Osteoblast (primary cell): Measurements from ENCODE around the gene TRIM66. TPM values are rescaled to one million over a fixed set of nuclear protein-coding genes. Genes with fewer than 3 reads are reported as not detected.

Experiments used
- DNase-seq: peaks from one replicate; pipeline ENCODE4 v3.0.0; 2011; ENCODE audit warnings: low spot score, mixed read lengths; ENCODE audit not compliant: insufficient read length; ENCODE audit errors: missing footprints
- H2AFZ ChIP-seq: 2 replicates; pipeline ENCODE4 v1.6.0; 2011; ENCODE audit warnings: mild to moderate bottlenecking, low read length
- H3K27ac ChIP-seq: 2 replicates; pipeline ENCODE4 v1.5.1; 2011; ENCODE audit warnings: mild to moderate bottlenecking, low read depth, low read length, moderate library complexity
- H3K27me3 ChIP-seq: 2 replicates; pipeline ENCODE4 v1.6.0; 2012; ENCODE audit warnings: mild to moderate bottlenecking, control low read depth, inconsistent platforms, low read length, moderate library complexity; ENCODE audit not compliant: insufficient read depth
- H3K36me3 ChIP-seq: 2 replicates; pipeline ENCODE4 v1.5.1; 2011; ENCODE audit warnings: mild to moderate bottlenecking, low read length, control low read depth, moderate library complexity; ENCODE audit not compliant: insufficient read depth
- H3K4me1 ChIP-seq: 2 replicates; pipeline ENCODE4 v1.5.1; 2011; ENCODE audit warnings: mild to moderate bottlenecking, low read length, control low read depth, moderate library complexity; ENCODE audit not compliant: insufficient read depth
- H3K4me2 ChIP-seq: 2 replicates; pipeline ENCODE4 v1.6.0; 2011; ENCODE audit warnings: mild to moderate bottlenecking, low read length; ENCODE audit not compliant: insufficient read depth
- H3K4me3 ChIP-seq: fragments of 200-600 bp; sonication (generic); 3 replicates; pipeline ENCODE4 v1.5.1; 2012; ENCODE audit warnings: mild to moderate bottlenecking, low read length, inconsistent platforms; ENCODE audit not compliant: insufficient read depth
- H3K79me2 ChIP-seq: 2 replicates; pipeline ENCODE4 v1.6.0; 2012; ENCODE audit warnings: mild to moderate bottlenecking, low read length, control low read depth, inconsistent platforms; ENCODE audit not compliant: insufficient read depth
- H3K9me3 ChIP-seq: 2 replicates; pipeline ENCODE4 v1.5.1; 2011; ENCODE audit warnings: low read depth, low read length, control low read depth
- H4K20me1 ChIP-seq: 2 replicates; pipeline ENCODE4 v1.6.0; 2012; ENCODE audit warnings: mild to moderate bottlenecking, low read length, control low read depth; ENCODE audit not compliant: insufficient read depth
- CTCF ChIP-seq: IDR thresholded peaks from 2 replicates; pipeline ENCODE4 v1.5.1; 2011; ENCODE audit warnings: mild to moderate bottlenecking, low read depth, low read length, moderate library complexity; ENCODE audit errors: extremely low read depth
- total RNA-seq: library from RNA; depleted of rRNA; stranded (reverse); fragments of >200 nt; gene quantifications from 2 replicates; pipeline ENCODE4 v1.2.3, GENCODE V29; 2012

The TRIM66 gene
- total RNA-seq, 1 donor = 9.0 TPM

DNA sequence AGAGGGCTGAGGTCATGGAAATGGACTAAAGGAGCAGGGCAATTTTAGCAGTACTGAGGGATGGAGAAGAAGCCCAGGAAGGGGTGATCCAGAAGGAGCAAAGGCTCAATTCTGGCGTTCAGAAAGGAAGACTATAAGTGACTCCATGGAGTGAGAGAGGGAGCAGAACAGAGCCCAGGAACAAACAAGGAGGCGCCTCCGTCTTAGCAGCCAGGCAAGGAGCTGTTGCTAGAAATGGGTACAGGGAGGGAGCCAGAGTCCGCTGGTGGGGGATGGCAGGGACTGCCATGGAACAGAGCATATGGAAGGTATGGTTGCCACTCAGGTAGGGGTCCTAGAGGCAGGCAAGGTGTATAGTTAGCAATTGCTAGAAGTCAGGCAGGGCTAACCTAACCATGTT lies 68.0 kb downstream of the TRIM66 start:
- no peaks in the 10 kb centered on the region for H3K9me3 ChIP-seq
- TF ChIP-seq CTCF = no peak

DNA sequence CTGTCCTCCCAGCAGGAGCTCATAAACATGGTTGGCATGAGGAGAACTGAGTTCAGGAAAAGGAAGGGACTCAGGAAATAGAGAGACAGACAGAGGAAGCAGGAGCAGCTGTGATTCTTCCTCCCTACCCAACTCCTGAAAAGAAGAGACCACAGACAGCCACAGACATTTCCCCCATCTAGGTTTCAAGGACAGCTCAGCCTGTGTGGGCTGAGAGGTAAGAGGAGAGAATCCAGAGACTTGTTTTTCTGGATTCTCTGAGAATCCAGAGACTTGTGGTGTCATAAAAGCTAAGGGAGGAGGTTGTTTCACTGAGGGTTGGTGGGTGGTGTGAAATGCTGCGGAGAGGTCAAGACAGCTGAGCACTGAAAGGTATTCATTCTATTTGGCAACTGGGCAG lies 69.4 kb downstream of the TRIM66 start:
- no peak for TF ChIP-seq CTCF
- Histone ChIP-seq H3K9me3 (no peaks in the 10 kb centered on the region), H2AFZ (no peak overlapping the region), H4K20me1 (no peaks in the 10 kb centered on the region), H3K4me3 (no peak overlapping the region), H3K27me3 (no peaks in the 10 kb centered on the region), H3K4me2 (no peak overlapping the region), H3K36me3 (peaks cover 6% of the 10 kb centered on the region), H3K79me2 (no peaks in the 10 kb centered on the region), H3K27ac (no peak overlapping the region), H3K4me1 (peaks cover 4% of the 10 kb centered on the region)
- DNase-seq = no peak

More for the DNA sequence above, 68.0 kb downstream of the TRIM66 start:
- no peak overlapping the region for H3K4me2 ChIP-seq
- H3K79me2 ChIP-seq = no peaks in the 10 kb centered on the region
- no peak overlapping the region for H3K27ac ChIP-seq
- H4K20me1 ChIP-seq = no peaks in the 10 kb centered on the region
- no peak for DNase-seq
- H3K4me3 ChIP-seq = no peak overlapping the region
- H3K4me1 ChIP-seq = no peaks in the 10 kb centered on the region
- H2AFZ ChIP-seq = no peak overlapping the region
- no peaks in the 10 kb centered on the region for H3K27me3 ChIP-seq
- peaks cover 6% of the 10 kb centered on the region for H3K36me3 ChIP-seq

DNA sequence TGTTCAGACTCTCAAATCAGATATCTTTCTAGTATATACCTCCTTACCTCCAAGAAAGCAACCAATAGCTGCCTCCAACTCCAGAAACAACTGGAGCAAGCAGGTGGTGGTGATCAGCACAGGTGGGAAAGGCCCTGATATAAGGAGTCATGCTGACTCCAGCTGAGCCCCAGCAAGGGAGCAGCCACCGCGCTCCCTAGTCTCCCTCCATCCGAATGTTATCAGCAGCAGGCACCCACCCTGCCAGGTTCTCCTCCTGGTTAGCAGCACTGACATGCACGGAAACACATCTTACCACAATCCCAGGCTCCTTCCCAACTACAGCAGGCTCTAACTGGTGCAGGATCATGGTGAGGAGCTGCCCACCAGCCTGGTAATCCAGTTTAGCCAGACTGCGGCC lies 69.9 kb downstream of the TRIM66 start:
- peaks cover 6% of the 10 kb centered on the region for H3K36me3 ChIP-seq
- H2AFZ ChIP-seq = no peak overlapping the region
- TF ChIP-seq CTCF = no peak
- DNase-seq = no peak
- H3K9me3 ChIP-seq = no peaks in the 10 kb centered on the region
- no peak overlapping the region for H3K27ac ChIP-seq
- H3K4me2 ChIP-seq = no peak overlapping the region
- no peak overlapping the region for H3K4me3 ChIP-seq
- H3K79me2 ChIP-seq = no peaks in the 10 kb centered on the region
- no peaks in the 10 kb centered on the region for H4K20me1 ChIP-seq
- no peaks in the 10 kb centered on the region for H3K27me3 ChIP-seq
- peaks cover 4% of the 10 kb centered on the region for H3K4me1 ChIP-seq

DNA sequence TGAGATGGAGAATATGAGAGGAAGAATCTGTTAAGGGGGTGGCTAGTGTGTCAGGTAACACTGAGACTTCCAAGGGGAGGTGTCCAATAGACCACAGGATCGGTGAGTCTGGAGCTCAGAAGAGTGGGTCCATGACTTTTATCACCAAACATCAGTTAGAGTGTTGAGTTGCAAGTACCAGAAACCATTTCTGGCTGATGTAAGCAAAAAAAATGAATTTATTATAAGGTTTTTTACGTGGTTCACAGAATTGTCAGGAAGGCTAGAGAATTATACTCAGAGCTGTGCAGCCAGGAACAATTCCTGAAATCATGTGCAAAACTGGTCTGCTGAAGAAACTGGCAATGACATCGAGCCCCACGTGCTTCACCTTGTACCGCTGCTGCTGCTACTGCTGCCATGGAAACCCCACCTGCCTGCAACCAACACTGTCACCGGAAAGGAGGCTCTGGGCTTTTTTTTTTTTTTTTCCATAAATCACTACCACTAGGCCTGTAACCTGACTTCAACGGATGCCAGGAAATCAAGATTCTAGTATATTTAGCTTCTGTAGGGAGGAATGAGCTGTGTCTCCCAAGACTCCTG lies 71.8 kb downstream of the TRIM66 start:
- Histone ChIP-seq H3K9me3 (no peaks in the 10 kb centered on the region), H3K4me3 (no peak overlapping the region), H3K36me3 (no peaks in the 10 kb centered on the region), H3K27me3 (no peaks in the 10 kb centered on the region), H4K20me1 (no peaks in the 10 kb centered on the region), H2AFZ (no peak overlapping the region), H3K4me2 (no peak overlapping the region), H3K79me2 (no peaks in the 10 kb centered on the region), H3K4me1 (peaks cover 4% of the 10 kb centered on the region), H3K27ac (no peak overlapping the region)
- DNase-seq = no peak
- no peak for TF ChIP-seq CTCF
